SK-N-MC (cell line): ENCODE results near the gene NR4A2.

Experiments used
- DNase-seq: peaks from one replicate; pipeline ENCODE4 v3.0.0-alpha.2; 2011; ENCODE audit warnings: low read depth, low spot score
- H3K27ac ChIP-seq: fragments of 200-600 bp; sonication (generic); 2 replicates; pipeline ENCODE4 v1.5.1; 2016; ENCODE audit warnings: mixed run types
- H3K36me3 ChIP-seq: fragments of 200-600 bp; sonication (generic); 2 replicates; pipeline ENCODE4 v1.6.1; 2017; ENCODE audit warnings: antibody characterized with exemption, low read length, mixed read lengths; ENCODE audit not compliant: insufficient read depth
- H3K4me3 ChIP-seq: fragments of 200-600 bp; sonication (generic); 2 replicates; pipeline ENCODE4 v1.5.1; 2016
- H3K9ac ChIP-seq: fragments of 200-600 bp; sonication (generic); 2 replicates; pipeline ENCODE4 v1.8.0; 2017; ENCODE audit warnings: mixed run types, mixed read lengths; ENCODE audit not compliant: insufficient read length
- H3K9me3 ChIP-seq: fragments of 200-600 bp; sonication (generic); 2 replicates; pipeline ENCODE4 v1.6.1; 2017; ENCODE audit warnings: low read depth, mild to moderate bottlenecking, antibody characterized with exemption, low read length, moderate library complexity, mixed read lengths
- EZH2 ChIP-seq: fragments of 200-600 bp; sonication (generic); IDR thresholded peaks from one replicate; pipeline ENCODE4 v1.6.1; 2017; ENCODE audit warnings: antibody characterized with exemption
- FOXP2 ChIP-seq: optimal IDR thresholded peaks from 2 replicates; pipeline ENCODE3; 2011; ENCODE audit warnings: mild to moderate bottlenecking, moderate library complexity; ENCODE audit not compliant: insufficient read depth; ENCODE audit errors: extremely low read length, control extremely low read depth
- POLR2AphosphoS5 ChIP-seq: IDR thresholded peaks from 2 replicates; pipeline ENCODE4 v1.6.1; 2012; ENCODE audit warnings: mild to moderate bottlenecking, low read depth, low read length, borderline replicate concordance

Gene NR4A2

DNA sequence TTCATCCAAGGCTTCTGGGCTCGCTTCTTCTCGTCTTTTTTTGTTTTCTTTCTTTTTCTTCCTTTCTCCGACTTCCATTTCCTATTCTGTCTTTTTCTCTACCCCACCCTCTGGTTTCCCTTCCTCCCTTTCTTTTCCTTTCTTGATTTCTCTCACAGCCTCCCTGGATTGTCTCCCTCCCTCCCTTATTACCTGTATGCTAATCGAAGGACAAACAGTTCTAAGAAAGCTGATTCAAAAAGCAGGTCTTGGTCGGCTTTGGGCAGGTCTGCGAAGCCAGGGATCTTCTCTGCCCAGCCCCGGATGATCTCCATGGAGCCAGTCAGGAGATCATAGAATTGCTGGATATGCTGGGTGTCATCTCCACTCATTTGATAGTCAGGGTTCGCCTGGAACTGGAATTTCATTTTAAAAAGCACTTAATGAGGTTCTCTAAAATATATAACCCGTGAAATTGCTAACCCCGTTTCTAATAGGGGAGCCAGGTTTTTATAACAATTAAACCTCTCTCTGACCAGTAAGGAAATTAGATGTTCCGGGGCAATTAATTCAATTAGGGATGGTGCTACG is 5.9 kb downstream of the NR4A2 start:
- no peaks in the 10 kb centered on the region for H3K36me3 ChIP-seq
- TF ChIP-seq EZH2 (no peak), POLR2AphosphoS5 (no peak), FOXP2 (no peak)
- DNase-seq = no peak
- H3K4me3 ChIP-seq = no peak overlapping the region
- no peak overlapping the region for H3K9ac ChIP-seq
- no peaks in the 10 kb centered on the region for H3K9me3 ChIP-seq
- no peak overlapping the region for H3K27ac ChIP-seq

GRCh38 chr2:156325688-156326525 is 6.6 kb downstream of the NR4A2 start:
- no peak for DNase-seq
- no peak for TF ChIP-seq FOXP2
- Histone ChIP-seq H3K27ac (no peak overlapping the region), H3K9ac (no peak overlapping the region), H3K4me3 (no peak overlapping the region), H3K36me3 (no peaks in the 10 kb centered on the region), H3K9me3 (no peaks in the 10 kb centered on the region)

DNA sequence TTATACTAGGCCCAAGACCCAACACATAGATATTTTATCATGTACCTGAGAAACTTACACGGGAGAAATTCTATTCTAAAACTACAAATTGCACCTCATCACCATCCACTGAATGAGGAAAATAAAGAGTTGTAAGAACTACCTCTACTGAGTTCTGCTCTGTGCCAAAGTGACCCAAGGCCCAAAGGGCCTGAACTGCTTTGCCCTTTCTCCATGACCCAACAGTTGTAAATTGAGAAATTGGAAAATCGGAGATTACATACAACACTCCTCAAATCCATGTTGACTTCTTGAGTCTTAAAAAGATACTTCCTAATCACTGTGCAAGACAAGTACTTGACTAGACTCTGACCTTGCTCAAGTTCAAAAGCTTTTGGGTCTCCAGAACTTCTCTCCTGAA is 8.8 kb downstream of the NR4A2 start:
- Histone ChIP-seq H3K4me3 (no peak overlapping the region), H3K27ac (no peak overlapping the region), H3K36me3 (no peaks in the 10 kb centered on the region), H3K9me3 (no peaks in the 10 kb centered on the region), H3K9ac (no peak overlapping the region)
- no peak for DNase-seq
- TF ChIP-seq POLR2AphosphoS5 (no peak), EZH2 (no peak), FOXP2 (no peak)

DNA sequence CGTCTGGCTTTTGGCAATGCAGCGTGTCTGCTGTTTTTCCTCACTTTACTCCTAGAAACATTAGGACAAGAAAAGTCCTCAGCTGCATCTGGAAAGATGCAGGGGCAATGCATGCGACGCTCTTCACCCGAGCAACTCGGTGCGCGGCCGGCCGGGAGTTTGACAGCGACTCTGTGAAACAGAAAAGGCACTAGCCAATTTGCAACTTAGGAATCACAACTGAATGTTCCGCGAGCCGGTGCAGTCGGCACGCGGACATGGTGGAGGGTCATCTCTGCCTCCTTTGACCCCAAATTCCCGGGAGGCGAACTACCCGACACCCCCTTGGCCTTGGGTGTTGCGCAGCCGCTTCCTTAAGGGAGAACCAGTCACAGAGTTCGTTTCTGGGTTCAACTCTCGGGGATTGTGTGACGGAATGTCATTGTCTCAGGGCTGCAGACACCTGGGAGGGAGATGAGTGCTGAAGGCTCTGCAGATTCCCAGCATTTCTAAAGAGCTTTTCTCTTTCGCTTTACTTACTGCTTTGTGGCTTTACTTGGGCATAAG is 9.8 kb downstream of the NR4A2 start:
- Histone ChIP-seq H3K9me3 (no peaks in the 10 kb centered on the region), H3K27ac (no peak overlapping the region), H3K9ac (no peak overlapping the region), H3K4me3 (no peak overlapping the region), H3K36me3 (no peaks in the 10 kb centered on the region)
- no peak for DNase-seq
- no peak for TF ChIP-seq EZH2
- no peak for TF ChIP-seq FOXP2
- no peak for TF ChIP-seq POLR2AphosphoS5

GRCh38 chr2:156322051-156322685 is 10.4 kb downstream of the NR4A2 start:
- no peak overlapping the region for H3K4me3 ChIP-seq
- H3K27ac ChIP-seq = no peak overlapping the region
- no peak for DNase-seq

GRCh38 chr2:156321243-156321904 is 11.1 kb downstream of the NR4A2 start:
- H3K27ac ChIP-seq = no peak overlapping the region
- no peaks in the 10 kb centered on the region for H3K9me3 ChIP-seq
- no peak overlapping the region for H3K4me3 ChIP-seq
- no peak for DNase-seq
- H3K36me3 ChIP-seq = no peaks in the 10 kb centered on the region
- no peak for TF ChIP-seq EZH2
- no peak for TF ChIP-seq POLR2AphosphoS5
- no peak for TF ChIP-seq FOXP2
- H3K9ac ChIP-seq = no peak overlapping the region

More at GRCh38 chr2:156322051-156322685, 10.4 kb downstream of the NR4A2 start:
- TF ChIP-seq POLR2AphosphoS5 (no peak), FOXP2 (no peak), EZH2 (no peak)
- no peaks in the 10 kb centered on the region for H3K36me3 ChIP-seq
- H3K9me3 ChIP-seq = no peaks in the 10 kb centered on the region
- no peak overlapping the region for H3K9ac ChIP-seq

DNA sequence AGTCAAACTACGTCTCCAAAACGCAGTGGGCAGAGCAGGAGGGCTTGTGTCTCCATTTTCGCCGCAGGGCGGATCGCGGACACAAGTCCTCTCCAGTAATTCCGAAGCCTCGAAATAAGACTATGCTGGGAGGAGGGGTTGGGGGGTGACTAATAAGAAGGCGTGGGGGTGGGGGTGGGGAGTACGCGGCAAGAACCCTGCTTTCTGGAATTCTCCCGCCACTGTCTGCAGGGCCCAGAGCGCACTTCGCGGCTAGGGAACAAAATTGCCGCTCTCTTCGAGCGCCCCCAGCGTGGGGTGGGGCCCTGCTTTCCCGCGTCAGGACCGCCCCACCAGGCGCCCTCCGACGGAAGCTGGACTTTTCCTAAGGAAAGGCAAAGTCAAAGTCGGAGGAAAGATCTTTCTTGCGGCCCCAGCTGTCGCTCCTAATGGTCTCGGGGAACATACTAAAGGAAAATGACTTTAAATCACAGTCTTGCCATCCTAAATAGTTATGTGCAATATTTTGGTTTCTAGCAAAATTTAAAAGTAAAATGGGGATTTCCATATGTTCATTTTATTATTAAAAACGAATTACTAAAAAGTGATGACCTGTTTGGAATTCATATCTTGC is 11.9 kb downstream of the NR4A2 start:
- Histone ChIP-seq H3K9ac (no peak overlapping the region), H3K27ac (no peak overlapping the region), H3K9me3 (no peaks in the 10 kb centered on the region), H3K36me3 (no peaks in the 10 kb centered on the region), H3K4me3 (no peak overlapping the region)
- TF ChIP-seq FOXP2 = no peak
- TF ChIP-seq POLR2AphosphoS5 = no peak
- TF ChIP-seq EZH2 = no peak
- DNase-seq = no peak
